Breast epithelium (tissue), 3 donors: Measurements from ENCODE around the gene CD2BP2.

Experiments used
- POLR2A ChIP-seq: fragments of 450-650 bp; IDR thresholded peaks from one replicate; pipeline ENCODE4 v1.6.1; 2016; ENCODE audit warnings: antibody characterized with exemption, mild to moderate bottlenecking, moderate library complexity
- TF ChIP-seq, protein P1 (sequence below), 3 donors: fragments of 450-650 bp; IDR thresholded peaks; one replicate each; pipeline ENCODE4 v1.5.1; 2016 to 2017; ENCODE audit warnings: antibody characterized with exemption in 3 of 3, mild to moderate bottlenecking in 3 of 3, moderate library complexity in 3 of 3

DNA sequence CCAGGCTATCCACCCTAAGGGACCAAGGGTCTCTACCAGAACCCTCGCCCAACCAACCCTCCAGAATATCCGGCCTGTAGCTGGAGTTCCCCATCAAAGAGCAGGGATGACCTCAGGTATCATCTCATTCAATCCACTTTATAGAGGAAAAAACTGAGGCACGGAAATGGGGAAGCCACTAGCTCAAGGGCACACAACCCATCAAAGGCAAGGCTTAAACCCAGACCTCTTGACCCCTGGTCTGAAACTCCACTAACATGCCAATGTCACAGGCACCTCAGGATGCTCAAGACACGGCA lies 13.6 kb upstream of the CD2BP2 start:
- TF ChIP-seq POLR2A: no peak
- TF ChIP-seq, protein P1, sequence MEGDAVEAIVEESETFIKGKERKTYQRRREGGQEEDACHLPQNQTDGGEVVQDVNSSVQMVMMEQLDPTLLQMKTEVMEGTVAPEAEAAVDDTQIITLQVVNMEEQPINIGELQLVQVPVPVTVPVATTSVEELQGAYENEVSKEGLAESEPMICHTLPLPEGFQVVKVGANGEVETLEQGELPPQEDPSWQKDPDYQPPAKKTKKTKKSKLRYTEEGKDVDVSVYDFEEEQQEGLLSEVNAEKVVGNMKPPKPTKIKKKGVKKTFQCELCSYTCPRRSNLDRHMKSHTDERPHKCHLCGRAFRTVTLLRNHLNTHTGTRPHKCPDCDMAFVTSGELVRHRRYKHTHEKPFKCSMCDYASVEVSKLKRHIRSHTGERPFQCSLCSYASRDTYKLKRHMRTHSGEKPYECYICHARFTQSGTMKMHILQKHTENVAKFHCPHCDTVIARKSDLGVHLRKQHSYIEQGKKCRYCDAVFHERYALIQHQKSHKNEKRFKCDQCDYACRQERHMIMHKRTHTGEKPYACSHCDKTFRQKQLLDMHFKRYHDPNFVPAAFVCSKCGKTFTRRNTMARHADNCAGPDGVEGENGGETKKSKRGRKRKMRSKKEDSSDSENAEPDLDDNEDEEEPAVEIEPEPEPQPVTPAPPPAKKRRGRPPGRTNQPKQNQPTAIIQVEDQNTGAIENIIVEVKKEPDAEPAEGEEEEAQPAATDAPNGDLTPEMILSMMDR (IDR thresholded peaks at IDR 0.05): no peak
